ENCODE data around the gene CCSER1.
A peak's percentile ranks its signal among the peaks of the same experiment; 100 is the strongest.

The CCSER1 gene

DNA sequence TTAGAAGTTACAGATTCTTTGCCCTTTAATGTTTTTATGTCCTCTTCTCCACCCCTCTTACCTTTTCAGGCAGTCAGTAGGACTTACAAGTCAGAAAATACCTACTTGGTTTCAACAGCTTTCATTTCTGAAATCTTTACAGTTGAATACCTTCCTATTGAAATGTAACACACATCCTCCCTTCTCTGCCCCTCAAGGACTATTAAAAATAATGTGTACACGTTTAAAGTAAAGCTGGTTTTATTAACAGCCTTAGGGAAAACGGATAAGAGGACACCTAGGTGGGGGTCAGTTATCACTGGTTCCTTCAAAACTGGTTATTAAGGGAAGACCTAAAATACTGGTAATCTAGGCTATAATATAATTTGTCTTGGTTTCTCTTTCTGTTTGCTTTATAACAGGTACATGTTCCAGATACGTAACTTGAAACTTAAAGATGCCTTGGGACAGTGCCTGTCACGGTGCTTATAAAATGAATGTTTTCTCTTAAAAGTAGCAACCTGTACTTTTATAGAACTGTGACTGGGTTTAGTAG is 1.8 kb downstream of the CCSER1 start:
- no peak for DNase-seq

DNA sequence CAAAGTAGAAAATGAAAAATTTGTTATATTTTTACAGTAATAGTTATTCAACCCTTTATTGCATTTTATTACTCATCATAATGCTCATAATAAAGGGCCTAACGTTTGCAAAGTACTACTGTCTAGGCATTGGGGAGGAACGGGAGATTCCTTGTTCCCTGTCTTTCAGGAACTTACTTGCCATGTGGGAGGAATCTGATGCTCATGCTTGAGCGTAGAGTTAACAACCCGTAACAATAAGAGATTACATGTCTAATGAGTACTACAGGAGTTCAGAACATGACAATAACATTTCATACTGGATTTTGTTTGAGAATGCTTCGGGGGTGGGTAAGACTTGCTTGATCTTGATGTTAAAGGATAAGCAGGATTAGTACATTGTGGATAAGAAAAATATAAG is 2.9 kb downstream of the CCSER1 start:
- DNase-seq: no peak

GRCh38 chr4:90137555-90137954 is 10.4 kb downstream of the CCSER1 start:
- DNase-seq: no peak

- no peak for DNase-seq
Measured at GRCh38 chr4:90142081-90142480, 14.9 kb downstream of the CCSER1 start.

GRCh38 chr4:90145319-90145718 is 18.1 kb downstream of the CCSER1 start:
- no peak for DNase-seq

GRCh38 chr4:90146306-90146705 is 19.1 kb downstream of the CCSER1 start:
- no peak for DNase-seq

DNA sequence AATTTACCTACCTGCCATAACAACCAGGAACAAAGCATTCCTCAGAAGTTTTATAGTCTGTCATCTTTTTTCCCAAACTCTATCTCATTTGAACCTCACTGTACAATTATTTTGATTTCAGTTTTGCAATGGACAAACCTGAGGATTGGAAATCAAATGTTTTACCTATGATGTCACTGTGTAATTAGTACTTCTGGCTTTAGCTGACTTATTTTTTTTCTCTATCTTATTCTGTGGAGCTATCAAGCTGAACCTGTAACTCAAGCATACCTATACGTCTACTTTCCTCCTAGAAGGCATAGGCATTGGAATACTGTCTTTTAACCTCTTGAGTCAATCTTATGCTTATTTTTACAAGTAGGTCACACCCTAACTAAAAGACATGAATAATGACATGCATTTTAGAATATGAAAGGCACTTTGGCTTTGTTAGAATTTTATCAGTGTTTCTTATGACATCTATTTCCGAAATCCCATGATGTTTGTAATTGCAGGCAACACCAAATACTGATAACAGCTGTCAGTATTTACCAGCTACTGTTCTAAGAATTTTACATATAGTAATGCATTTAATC is 21.5 kb downstream of the CCSER1 start:
- DNase-seq: no peak

GRCh38 chr4:90152024-90152423 is 24.8 kb downstream of the CCSER1 start:
- DNase-seq: no peak

DNA sequence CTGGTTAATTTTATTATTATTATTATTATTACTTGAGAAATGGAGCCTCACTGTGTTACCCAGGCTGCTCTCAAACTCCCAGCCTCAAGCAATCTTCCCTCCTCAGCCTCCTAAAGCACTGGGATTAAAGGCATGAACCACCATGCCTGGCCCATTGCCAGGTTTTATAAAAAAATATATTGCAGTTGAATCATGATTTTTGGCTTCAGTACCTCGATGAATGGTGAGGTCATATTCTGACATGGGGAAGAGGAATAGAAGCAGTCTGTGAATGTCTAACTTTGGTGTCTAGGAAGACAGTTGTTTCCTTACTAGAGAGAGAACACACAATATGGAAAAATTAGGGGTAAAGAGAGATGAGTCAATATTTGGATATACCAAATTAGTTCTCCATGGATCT is 32.0 kb downstream of the CCSER1 start:
- no peak for DNase-seq

DNA sequence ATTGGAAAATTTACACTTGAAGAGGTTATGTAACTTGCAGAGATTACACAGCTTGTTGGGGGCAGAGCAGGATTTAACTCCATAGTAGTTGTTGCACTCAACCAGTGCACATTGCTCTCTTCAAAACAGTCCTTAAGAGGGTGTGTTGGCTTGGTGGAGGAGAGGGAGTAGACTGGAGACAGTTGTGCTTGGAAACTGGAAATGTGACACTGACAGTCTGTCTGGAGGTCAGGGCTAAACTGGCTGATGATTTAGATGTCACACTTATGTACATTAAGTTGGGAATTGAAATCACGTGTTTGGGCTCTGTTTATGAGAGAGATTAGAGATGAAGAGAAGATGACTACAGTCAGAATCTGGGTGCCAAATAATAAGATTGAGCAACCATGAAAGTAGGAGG is 32.9 kb downstream of the CCSER1 start:
- no peak for DNase-seq

- no peak for DNase-seq
Measured at GRCh38 chr4:90162566-90162965, 35.4 kb downstream of the CCSER1 start.

DNA sequence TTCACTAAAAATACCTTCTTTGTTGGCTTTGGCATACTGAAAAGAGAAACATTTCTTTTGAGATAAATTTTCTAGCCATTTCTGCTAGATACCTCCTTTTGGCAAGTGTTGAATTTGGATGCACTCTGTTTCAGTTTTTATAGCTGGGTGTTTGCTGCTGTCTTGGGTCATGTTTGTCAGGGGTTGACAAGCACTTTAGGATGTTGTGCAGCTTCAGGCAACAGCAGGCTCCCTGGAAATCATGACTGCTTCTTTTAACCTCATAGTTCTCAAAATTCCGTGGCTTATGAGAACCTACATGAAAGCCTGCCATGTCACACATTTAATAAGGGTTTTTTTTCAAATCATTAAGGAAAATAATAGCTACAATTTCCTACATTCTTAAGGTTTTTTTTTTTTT is 36.7 kb downstream of the CCSER1 start:
- no peak for DNase-seq

DNA sequence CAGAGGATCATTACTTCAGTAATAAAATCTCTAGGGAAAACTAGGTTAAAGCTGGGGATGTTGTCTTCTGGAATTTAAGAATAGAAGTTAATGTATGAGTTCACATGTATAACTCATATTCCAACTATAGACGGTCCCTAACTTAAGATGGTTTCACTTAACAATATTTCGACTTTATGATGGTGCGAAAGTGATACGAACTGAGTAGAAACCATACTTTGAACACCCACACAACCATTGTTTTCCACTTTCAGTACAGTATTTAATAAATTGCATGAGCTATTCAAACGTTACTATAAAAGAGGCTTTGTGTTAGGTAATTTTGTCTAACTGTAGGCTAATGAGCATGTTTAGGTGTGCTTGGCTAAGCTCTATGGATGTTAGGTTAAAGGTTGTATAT is 38.7 kb downstream of the CCSER1 start:
- DNase-seq: no peak

DNA sequence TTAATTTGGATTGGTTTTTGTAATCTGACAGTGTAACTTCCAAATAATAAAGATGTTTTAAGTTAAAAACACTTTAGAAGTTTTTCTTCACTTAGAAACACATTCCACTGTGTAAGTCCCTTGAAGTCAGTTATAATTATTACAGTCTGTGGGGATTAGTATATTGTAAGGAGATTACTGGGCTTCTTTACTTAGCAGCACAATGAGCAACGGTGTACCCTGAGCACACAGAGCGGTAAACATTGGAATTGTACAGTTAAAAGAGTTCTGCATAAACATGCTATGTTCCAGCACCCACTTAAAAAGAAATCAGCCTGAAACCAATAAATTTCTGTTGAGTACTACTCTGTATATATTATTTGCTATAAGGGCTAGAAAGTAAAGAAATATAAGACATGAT is 44.3 kb downstream of the CCSER1 start:
- no peak for DNase-seq

DNA sequence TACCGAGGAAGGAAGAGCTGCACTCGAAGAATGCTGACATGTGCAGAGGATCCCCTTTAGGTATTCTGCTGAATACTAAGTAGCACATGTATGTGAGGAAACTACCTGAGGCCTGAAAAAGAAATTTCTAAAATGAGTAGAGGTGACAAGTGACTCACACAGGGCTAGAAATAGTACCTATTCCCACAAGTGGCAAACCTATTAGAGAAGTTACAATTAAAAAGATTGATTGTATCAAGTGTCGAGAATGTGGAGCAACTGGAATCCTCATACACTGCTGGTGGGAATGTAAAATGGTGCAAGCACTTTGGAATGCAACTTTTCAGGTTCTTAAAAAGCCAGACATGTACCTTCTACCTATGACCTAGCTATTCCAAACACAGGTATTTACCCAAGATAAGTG is 47.4 kb downstream of the CCSER1 start:
- DNase-seq: no peak

DNA sequence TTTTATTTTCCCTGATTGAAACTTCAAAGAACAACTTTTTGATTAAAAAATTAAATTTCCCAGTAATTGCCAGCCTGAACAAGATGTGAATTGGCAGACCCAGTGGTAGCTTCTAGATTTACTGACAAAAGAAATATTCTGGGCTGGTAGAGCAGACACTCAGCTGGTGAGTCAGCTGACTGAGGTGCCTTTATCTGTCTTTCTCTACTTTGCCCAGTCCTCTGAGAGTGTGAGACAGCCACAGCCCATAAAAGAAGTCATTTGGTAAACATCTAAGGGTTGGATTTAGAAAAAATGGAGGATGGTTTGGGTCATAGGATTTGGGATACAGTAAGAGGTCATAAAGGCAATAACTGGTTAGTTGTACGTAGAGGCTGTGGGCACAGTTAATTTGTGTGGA is 54.5 kb downstream of the CCSER1 start:
- DNase-seq: no peak

DNA sequence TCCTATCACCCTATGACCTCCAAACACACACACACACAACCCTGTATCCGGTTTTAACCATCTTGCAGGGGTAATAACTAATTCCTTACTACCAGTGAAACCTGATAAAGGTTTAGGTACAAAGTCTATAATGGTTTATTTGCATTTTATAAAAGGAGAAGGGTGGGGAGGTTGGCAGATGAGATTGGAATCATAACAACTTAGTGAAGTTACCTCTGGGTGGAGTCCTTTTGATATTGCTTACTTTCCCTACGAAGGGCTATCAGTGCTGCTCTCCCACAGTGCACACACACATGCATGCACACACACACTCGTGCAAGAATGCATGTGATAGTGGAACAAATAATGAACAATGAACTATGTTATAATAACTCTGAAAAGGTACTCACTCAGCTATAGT is 56.1 kb downstream of the CCSER1 start:
- no peak for DNase-seq

DNA sequence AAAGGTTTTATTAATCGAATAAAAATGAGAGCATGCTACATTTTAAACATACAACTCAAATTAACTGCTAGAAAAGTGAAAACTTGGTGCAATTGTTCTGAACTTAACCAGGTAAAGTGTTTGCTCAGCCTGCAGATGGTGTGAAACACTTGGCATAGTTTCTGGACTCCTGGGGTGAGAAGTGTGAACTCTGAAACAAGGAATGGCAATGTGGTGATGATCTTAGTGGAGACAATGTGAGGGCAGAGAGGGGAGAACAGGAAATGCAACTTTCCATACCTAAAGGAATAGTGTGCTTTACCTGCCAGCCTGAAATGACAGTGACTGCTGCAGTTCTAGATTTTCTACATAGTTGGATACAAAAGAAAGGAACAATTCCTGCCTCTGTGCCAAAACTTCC is 57.4 kb downstream of the CCSER1 start:
- DNase-seq: peak; percentile 33

DNA sequence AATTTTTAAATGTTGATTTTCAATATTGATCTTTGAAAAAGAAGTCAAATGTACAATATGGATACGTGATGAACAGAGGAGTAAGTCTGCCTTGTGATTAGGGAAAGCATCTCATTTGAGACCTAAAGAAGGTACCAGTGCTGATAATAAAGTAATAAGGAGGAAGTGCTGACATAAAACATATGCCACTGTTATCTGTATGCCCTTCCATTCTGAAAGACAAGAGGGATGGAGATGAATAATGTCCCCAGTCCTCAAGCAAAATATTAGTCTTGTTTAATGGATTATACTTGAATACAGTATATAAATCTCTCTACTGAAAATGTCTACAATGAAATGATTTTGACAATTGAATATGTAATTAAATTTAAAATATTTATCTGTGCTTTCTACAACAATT is 58.2 kb downstream of the CCSER1 start:
- DNase-seq: no peak

GRCh38 chr4:90186229-90186628 is 59.0 kb downstream of the CCSER1 start:
- DNase-seq: no peak

DNA sequence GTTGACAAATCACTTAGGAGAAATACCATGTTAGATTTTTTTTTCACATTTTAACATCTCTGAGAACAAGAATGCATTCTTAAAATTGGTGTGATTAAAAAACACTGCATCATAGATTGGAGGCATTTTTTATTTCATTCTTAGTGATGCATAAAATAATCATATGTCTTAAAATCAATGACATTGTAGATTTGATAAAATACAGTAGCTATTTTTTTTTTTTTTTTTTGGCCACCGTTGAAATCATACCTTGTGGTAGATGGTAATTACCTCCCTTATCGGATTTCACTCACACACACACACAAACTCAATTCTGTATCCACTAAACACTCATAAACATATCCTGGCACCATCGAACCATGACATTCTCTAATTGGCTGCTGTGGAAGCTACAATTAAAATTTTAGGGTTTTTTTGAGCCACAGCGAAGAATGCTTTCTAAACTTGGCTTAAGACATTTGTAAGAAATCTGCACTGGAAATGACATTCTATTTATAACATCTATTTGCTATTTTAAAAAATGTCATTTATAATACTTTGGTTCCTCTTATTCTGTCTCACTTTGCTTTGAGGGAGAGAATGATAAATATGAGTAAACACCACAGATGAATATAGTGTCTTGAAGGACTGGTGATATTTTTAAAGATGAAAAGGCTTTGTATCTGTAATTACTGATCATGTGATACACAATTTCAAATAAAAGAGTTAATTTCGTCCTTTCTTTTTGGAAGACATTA is 60.1 kb downstream of the CCSER1 start:
- DNase-seq: peak; percentile 8

DNA sequence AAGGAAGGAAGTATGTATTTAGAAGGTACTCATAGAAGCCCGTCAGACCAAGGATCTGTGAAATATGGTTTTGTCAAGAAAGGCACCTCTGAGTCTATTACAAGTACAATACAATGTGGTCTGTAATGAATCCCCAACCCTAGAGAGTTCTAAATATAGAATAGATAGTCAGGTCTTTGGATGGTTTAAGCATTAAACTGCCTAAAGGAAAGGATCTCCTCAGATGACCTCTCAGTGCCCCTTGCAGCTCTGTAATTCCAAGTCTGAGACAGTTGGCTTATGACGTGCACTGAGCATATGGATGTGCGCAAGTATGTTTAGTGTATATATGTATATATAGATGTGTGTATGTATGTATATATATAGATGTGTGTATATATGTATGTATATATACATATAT is 62.0 kb downstream of the CCSER1 start:
- no peak for DNase-seq

GRCh38 chr4:90189946-90190345 is 62.8 kb downstream of the CCSER1 start:
- DNase-seq: no peak

- no peak for DNase-seq
Measured at GRCh38 chr4:90190525-90190924, 63.3 kb downstream of the CCSER1 start.
